ENCODE results near the gene HAT1. TPM values are rescaled to one million over a fixed set of nuclear protein-coding genes. Genes with fewer than 3 reads are reported as not detected.

Gene HAT1
- total and polyA plus RNA-seq, 2 of the 4 experiments (the other 2 are of a cell fraction): 24.4 to 42.1 TPM

GRCh38 chr2:171874517-171874916 is 47.7 kb upstream of the HAT1 start:
- Histone ChIP-seq H3K9me1 (ENCODE audit: insufficient read depth, low read length) (no peaks in the 10 kb centered on the region; the same call in 1 of the 2 replicates), H3K9me3 (ENCODE audit: control insufficient read depth, insufficient read depth, low read length) (no peaks in the 10 kb centered on the region), H2AFZ (replicated peaks; ENCODE audit: low read length, poor library complexity) (no peak overlapping the region), H2BK15ac (ENCODE audit: low read depth, low read length) (no peak overlapping the region), H4K5ac (ENCODE audit: low read depth, low read length) (no peak overlapping the region), H2BK120ac (ENCODE audit: low read depth, low read length) (no peak overlapping the region), H3K56ac (ENCODE audit: extremely low read depth, insufficient read depth, low read length) (no peak overlapping the region), H3K79me1 (ENCODE audit: low read depth in 1 of 2, low read length in 2 of 2) (peaks cover 9 to 10% of the 10 kb centered on the region in 2 experiments), H2BK20ac (ENCODE audit: low read depth, low read length) (no peak overlapping the region), H3K4me2 (ENCODE audit: low read depth, low read length) (no peak overlapping the region), H3K18ac (ENCODE audit: low read depth, low read length) (no peak overlapping the region), H3K36me3 (ENCODE audit: control insufficient read depth, insufficient read depth, low read length) (peaks cover 3% of the 10 kb centered on the region; the same call in 1 of the 2 replicates), H4K91ac (ENCODE audit: insufficient read depth, low read depth, low read length) (no peak overlapping the region), H3K9ac (ENCODE audit: low read depth, low read length) (no peak overlapping the region), H3K4ac (ENCODE audit: low read depth, low read length) (no peak overlapping the region), H3K27ac (ENCODE audit: insufficient read depth, low read length) (no peak overlapping the region), H2BK5ac (ENCODE audit: low read depth, low read length, poor library complexity, severe bottlenecking) (no peak overlapping the region), H2AK9ac (replicated peaks; ENCODE audit: low read depth, low read length, poor library complexity) (no peak overlapping the region), H3K14ac (replicated peaks; ENCODE audit: low read depth, low read length) (no peak overlapping the region), H4K8ac (ENCODE audit: low read depth in 2 of 2, low read length in 2 of 2) (no peak overlapping the region), H3K23ac (ENCODE audit: low read depth, low read length) (no peak overlapping the region), H2AK5ac (ENCODE audit: low read depth, low read length) (no peak overlapping the region), H4K20me1 (ENCODE audit: insufficient read depth, low read length) (no peaks in the 10 kb centered on the region; the same call in 1 of the 2 replicates), H3K4me1 (ENCODE audit: control insufficient read depth, insufficient read depth, low read length) (no peaks in the 10 kb centered on the region), H3K4me3 (ENCODE audit: insufficient read depth, low read depth, low read length) (no peak overlapping the region), H3K27me3 (ENCODE audit: control insufficient read depth, insufficient read depth, low read length) (no peaks in the 10 kb centered on the region)
- ChIA-PET POLR2A (ENCODE audit: unreplicated experiment) (no interaction called here), CTCF (no interaction called here)
- in situ Hi-C loops (cut with MboI; ENCODE audit: low sequenced_read_pairs): no loop called here
- TF ChIP-seq CHD1 (IDR thresholded peaks at IDR 0.05; ENCODE audit: low read depth, low read length) (no peak), CEBPB (IDR thresholded peaks at IDR 0.05; ENCODE audit: low read depth, low read length) (no peak), ELK1 (IDR thresholded peaks at IDR 0.05; ENCODE audit: borderline replicate concordance, low read depth, low read length) (no peak), POLR2A (IDR thresholded peaks at IDR 0.05; ENCODE audit: low read depth, low read length) (no peak), MAFK (IDR thresholded peaks at IDR 0.05; ENCODE audit: low read depth, low read length) (no peak)
- DNase-seq: no peak
- BruUV-seq (replicated peaks): no TSS peak
- no CpG with 5 or more reads among the region's 1 CpG for WGBS, 2 experiments (ENCODE audit: extremely low coverage in 2 of 2, insufficient read length in 1 of 2)
- dilution Hi-C loops (cut with HindIII; ENCODE audit: low sequenced_read_pairs, unreplicated experiment): no loop called here
- ATAC-seq (ENCODE audit: low read depth): no peak
- intact Hi-C loops (cut with micrococcal nuclease): no loop called here

Measured in IMR-90 (cell line).